Stimulated activated naive CD8-positive, alpha-beta T cell treated with anti-CD3 and anti-CD28 coated beads, Interleukin-15, amount 100 ng/mL, for 72 hours (primary cell): ENCODE measurements around the gene XPNPEP2.

ENCODE experiments used
- ATAC-seq: fragments of 150-1000 bp; cut with Tn5 transposase; 2 replicates; pipeline ENCODE4 v1.10.0; 2021; ENCODE audit warnings: mild to moderate bottlenecking, moderate library complexity
- DNase-seq, 2 donors: peaks; one replicate each; pipeline ENCODE4 v3.0.0; 2021 to 2022
- H3K27ac Mint-ChIP-seq, 2 donors: one replicate each; pipeline ENCODE4 v1.8.0; 2022; ENCODE audit warnings: mild to moderate bottlenecking in 2 of 2, mixed read lengths in 2 of 2, moderate library complexity in 2 of 2
- H3K27me3 Mint-ChIP-seq: one replicate; pipeline ENCODE4 v1.8.0; 2022; ENCODE audit warnings: mixed read lengths
- H3K4me1 Mint-ChIP-seq: one replicate; pipeline ENCODE4 v1.8.0; 2022; ENCODE audit warnings: mild to moderate bottlenecking, mixed read lengths
- H3K4me3 Mint-ChIP-seq, 2 donors: one replicate each; pipeline ENCODE4 v1.8.0; 2022; ENCODE audit warnings: mild to moderate bottlenecking in 2 of 2, mixed read lengths in 2 of 2, moderate library complexity in 1 of 2
- H3K9me3 Mint-ChIP-seq, 2 donors: one replicate each; pipeline ENCODE4 v1.8.0; 2022; ENCODE audit warnings: mixed read lengths in 2 of 2

XPNPEP2 gene

GRCh38 chrX:129755779-129756650 is 17.2 kb downstream of the XPNPEP2 start:
- ATAC-seq (peak; percentile 68), DNase-seq (peak in 1 of 2 donors; percentile 36)
- Mint-ChIP-seq H3K27me3 (no peaks in the 10 kb centered on the region), H3K4me1 (peaks cover 73% of the 10 kb centered on the region), H3K27ac (peak overlapping the region; percentile 91 to 97), H3K4me3 (peak overlapping the region; percentile 71 to 81), H3K9me3 (no peaks in the 10 kb centered on the region)

- no peaks in the 10 kb centered on the region for H3K9me3 Mint-ChIP-seq
- peak overlapping the region; percentile 59 to 85 for H3K27ac Mint-ChIP-seq
- ATAC-seq, result peak; percentile 86
- peak in 1 of 2 donors; percentile 56 for DNase-seq
- peak overlapping the region; percentile 57 to 69 for H3K4me3 Mint-ChIP-seq
- peaks cover 63% of the 10 kb centered on the region for H3K4me1 Mint-ChIP-seq
- no peaks in the 10 kb centered on the region for H3K27me3 Mint-ChIP-seq
Observed at GRCh38 chrX:129759576-129760061, 20.8 kb downstream of the XPNPEP2 start.

DNA sequence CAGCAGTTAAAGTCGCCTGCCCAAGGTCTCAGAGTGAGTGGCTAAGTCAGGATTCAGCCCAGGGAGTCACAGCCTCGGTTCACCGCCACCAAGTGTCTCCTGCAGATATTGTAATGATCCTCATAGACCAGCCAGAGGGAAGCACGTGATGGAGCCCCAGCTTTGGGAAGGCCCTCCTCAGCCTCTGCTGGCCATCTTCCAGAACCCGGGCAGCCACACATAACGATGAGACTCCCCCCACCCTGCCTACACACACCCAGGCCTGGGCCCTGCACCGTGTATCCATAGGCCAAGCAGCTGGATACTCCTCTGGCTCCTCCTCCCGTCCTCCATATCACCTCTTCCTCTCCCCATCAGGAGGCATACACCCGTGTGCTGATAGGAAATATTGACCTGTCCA is 21.4 kb downstream of the XPNPEP2 start:
- ATAC-seq (peak; percentile 10), DNase-seq (no peak)
- peak overlapping the region; percentile 39 to 85 for H3K27ac Mint-ChIP-seq
- no peaks in the 10 kb centered on the region for H3K27me3 Mint-ChIP-seq
- H3K4me1 Mint-ChIP-seq, result peaks cover 58% of the 10 kb centered on the region
- H3K4me3 Mint-ChIP-seq, result peak overlapping the region; percentile 57 to 69
- no peaks in the 10 kb centered on the region for H3K9me3 Mint-ChIP-seq

GRCh38 chrX:129760981-129761380 is 22.2 kb downstream of the XPNPEP2 start:
- H3K4me1 Mint-ChIP-seq, result peaks cover 52% of the 10 kb centered on the region
- ATAC-seq (no peak), DNase-seq (no peak)
- no peak overlapping the region for H3K4me3 Mint-ChIP-seq
- H3K27me3 Mint-ChIP-seq, result no peaks in the 10 kb centered on the region
- no peaks in the 10 kb centered on the region for H3K9me3 Mint-ChIP-seq
- H3K27ac Mint-ChIP-seq, result no peak overlapping the region

GRCh38 chrX:129761596-129761995 is 22.8 kb downstream of the XPNPEP2 start:
- peaks cover 45% of the 10 kb centered on the region for H3K4me1 Mint-ChIP-seq
- H3K4me3 Mint-ChIP-seq, result no peak overlapping the region
- ATAC-seq (no peak), DNase-seq (no peak)
- no peaks in the 10 kb centered on the region for H3K9me3 Mint-ChIP-seq
- no peak overlapping the region for H3K27ac Mint-ChIP-seq
- H3K27me3 Mint-ChIP-seq, result no peaks in the 10 kb centered on the region

DNA sequence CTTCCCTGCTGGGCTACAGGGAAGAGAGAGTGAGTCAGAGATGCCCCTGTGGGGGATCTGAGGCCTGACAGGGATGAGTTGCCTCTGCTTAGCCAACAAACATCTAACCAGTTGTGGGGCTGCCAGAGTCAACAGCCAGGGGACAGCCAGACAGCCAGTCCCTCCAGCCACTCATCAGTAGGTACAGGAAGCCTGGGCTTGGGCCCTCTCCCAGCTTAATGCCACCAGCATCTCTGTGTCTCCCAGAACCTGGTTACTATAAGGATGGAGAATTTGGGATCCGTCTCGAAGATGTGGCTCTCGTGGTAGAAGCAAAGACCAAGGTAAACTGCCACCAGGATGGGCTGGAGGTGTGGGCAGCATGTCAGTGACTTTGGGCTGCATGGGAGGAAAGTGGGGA is 23.7 kb downstream of the XPNPEP2 start:
- peaks cover 42% of the 10 kb centered on the region for H3K4me1 Mint-ChIP-seq
- DNase-seq (no peak), ATAC-seq (no peak)
- no peak overlapping the region for H3K27ac Mint-ChIP-seq
- no peak overlapping the region for H3K4me3 Mint-ChIP-seq
- H3K9me3 Mint-ChIP-seq, result no peaks in the 10 kb centered on the region
- no peaks in the 10 kb centered on the region for H3K27me3 Mint-ChIP-seq

- Mint-ChIP-seq H3K4me3 (no peak overlapping the region), H3K4me1 (peaks cover 42% of the 10 kb centered on the region), H3K27ac (no peak overlapping the region), H3K9me3 (no peaks in the 10 kb centered on the region), H3K27me3 (no peaks in the 10 kb centered on the region)
- no peak for DNase-seq
- ATAC-seq, result no peak
Observed at GRCh38 chrX:129763666-129764065, 24.9 kb downstream of the XPNPEP2 start.

- DNase-seq, result no peak
Observed at GRCh38 chrX:129768186-129768585, 29.4 kb downstream of the XPNPEP2 start.

DNA sequence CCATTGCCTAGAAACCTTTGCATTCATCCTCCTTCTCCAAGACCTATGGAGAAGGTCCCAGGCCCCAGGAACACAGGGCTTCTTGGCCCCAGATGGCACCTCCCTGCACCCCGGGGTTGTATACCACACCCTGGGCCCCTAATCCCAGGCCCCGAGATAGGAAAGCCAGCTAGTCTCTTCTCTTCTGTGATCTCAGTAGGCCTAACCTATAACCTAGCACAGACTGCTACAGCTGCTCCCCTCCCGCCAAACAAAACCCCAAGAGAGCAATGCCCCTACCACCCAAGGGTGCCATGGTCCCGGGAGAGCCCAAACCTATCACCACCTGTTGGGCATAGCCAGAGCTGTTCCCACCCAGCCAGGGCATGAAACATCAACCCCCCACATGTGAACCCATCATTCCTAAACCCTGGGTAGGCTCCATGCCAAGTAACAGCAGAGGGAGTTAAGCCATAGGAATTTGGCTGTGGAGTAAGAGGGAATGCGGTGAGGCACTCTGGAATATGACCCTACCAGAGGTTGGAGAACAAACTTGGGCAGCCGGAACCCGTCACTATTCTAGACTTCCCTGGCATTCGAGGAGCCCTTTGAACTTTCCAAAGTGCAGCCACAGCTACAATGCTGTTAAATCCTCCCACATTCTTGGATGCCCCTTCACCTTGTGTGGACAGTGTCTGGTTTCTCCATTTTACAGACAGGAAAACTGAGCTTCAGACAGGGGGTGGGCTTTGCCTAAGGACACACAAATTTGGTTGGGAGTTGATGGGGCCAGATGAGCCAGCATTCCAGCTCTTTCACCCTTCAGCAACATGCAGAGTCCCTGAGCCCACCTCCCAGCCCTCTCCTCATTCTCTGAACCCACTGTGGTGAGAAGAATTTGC is 30.0 kb downstream of the XPNPEP2 start:
- H3K4me3 Mint-ChIP-seq, result peak overlapping the region; percentile 68 to 69
- peaks cover 62% of the 10 kb centered on the region for H3K4me1 Mint-ChIP-seq
- no peaks in the 10 kb centered on the region for H3K9me3 Mint-ChIP-seq
- DNase-seq (no peak), ATAC-seq (no peak)
- no peaks in the 10 kb centered on the region for H3K27me3 Mint-ChIP-seq
- H3K27ac Mint-ChIP-seq, result peak overlapping the region; percentile 48 to 92

More at GRCh38 chrX:129768186-129768585, 29.4 kb downstream of the XPNPEP2 start:
- Mint-ChIP-seq H3K4me3 (no peak overlapping the region), H3K27ac (no peak overlapping the region), H3K9me3 (no peaks in the 10 kb centered on the region), H3K27me3 (no peaks in the 10 kb centered on the region), H3K4me1 (peaks cover 56% of the 10 kb centered on the region)
- ATAC-seq, result no peak

GRCh38 chrX:129769467-129770154 is 30.8 kb downstream of the XPNPEP2 start:
- Mint-ChIP-seq H3K27me3 (no peaks in the 10 kb centered on the region), H3K4me3 (peak overlapping the region; percentile 68 to 69), H3K9me3 (no peaks in the 10 kb centered on the region), H3K4me1 (peaks cover 70% of the 10 kb centered on the region), H3K27ac (peak overlapping the region; percentile 42 to 92)
- peak in 1 of 2 donors; percentile 73 for DNase-seq
- ATAC-seq, result peak; percentile 87

DNA sequence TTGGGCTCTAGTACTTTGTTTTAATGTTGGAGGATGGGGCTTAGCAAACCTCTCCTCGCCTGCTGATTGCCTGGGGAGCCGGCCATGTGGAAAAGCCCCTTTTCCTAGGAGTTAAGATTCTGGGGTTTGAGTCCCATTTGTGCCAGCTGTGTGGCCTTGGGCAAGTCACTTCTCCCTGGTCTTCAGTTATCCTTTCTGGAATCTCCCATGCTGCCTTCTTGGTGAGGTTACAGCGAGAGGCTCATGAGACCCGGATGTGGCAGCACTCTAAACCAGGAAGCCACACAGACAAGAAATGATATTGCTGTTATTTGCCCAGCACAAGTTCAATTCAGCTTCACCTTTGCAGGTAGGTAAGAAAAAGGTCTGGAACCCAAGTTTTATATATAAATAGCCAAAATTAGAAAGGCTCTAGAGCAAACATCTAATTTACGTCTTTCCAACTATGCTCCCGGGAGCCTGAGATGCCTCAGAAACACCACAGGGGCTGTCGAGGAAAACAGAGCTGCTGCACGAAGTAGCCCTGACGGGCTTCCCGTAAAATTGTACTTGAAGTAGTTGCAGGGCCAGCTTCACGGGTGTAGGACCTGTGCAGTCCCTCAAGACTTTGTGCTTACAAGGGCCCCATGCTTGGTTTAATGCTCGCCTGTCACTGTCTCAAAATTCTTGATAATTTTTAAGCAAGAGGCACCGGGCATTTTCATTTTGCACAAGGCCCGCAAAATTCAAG is 32.7 kb downstream of the XPNPEP2 start:
- peak overlapping the region; percentile 37 to 71 for H3K4me3 Mint-ChIP-seq
- ATAC-seq, result no peak

DNA sequence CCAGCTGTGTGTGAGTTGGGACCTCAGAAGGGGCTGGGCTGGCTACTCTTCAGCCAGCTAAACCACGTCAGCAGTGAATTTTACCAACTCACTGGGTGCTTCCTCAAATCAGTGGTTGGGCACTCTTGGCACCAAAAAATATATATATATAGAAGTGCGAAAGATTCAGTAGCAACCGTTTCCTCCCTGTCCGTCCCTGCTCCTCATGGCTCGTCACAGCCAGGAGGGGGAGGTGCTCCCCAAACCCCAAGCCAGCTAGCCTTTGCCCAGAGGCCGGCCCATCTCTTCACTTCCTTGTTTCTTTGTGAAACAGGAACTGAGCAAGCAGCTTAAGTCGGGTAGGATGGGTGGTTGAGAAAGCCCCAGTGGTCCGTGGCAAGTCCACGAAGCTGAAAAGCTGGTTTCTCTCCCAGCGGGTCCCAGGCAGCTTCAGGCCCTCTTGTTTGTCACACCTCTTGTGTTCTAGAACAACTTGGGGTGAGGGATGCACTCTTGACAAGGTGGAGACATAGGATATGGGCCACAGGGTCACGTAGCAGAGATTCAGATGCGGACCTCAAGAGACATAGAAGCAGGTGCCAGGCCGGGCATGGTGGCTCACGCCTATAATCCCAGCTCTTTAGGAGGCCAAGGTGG is 34.1 kb downstream of the XPNPEP2 start:
- peak overlapping the region; percentile 71 to 75 for H3K4me3 Mint-ChIP-seq
- DNase-seq (peak in 1 of 2 donors; percentile 63), ATAC-seq (peak; percentile 49)
- H3K27me3 Mint-ChIP-seq, result no peaks in the 10 kb centered on the region
- H3K27ac Mint-ChIP-seq, result peak overlapping the region; percentile 73 to 96
- peaks cover 86% of the 10 kb centered on the region for H3K4me1 Mint-ChIP-seq
- H3K9me3 Mint-ChIP-seq, result no peaks in the 10 kb centered on the region

More for the DNA sequence above, 32.7 kb downstream of the XPNPEP2 start:
- DNase-seq, result peak in 1 of 2 donors; percentile 32
- Mint-ChIP-seq H3K9me3 (no peaks in the 10 kb centered on the region), H3K4me1 (peaks cover 81% of the 10 kb centered on the region), H3K27me3 (no peaks in the 10 kb centered on the region), H3K27ac (peak overlapping the region; percentile 89)

DNA sequence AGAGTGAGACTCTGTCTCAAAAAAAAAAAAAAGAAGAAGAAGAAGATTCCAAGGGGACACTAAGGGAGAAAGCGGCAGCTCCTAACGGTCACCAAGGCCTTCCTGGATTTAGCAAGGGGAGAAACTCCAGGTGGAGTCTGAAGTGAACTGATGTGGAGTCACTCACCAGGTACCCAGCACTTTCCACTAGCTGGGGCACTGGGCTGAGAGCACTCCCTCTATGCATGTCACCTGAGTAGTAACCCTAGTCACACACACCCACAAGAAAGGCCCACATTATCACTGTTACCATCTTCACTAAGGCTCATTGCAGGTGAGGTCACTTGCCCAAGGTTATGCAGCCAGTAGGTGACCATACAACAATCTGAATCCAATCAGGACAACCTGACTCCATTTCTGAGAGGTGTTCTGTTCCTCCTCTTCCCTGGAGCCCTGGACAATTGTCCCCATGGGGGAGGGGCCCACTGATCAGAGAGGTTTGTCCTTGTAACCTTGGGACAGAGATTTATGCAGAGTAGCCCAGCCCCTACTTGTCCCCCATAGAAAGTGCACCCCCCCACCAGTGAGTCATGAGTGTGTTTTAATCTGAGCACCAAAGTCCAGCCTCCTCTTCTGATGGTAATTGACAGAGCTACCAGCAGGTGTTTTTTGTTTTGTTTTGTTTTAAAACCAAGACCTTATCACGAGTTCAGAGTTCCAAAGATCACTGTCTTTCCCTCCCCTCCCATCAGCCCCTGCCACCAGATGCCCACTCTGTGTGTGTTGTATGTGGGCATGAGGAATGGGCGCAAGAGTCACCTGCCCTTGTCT is 35.1 kb downstream of the XPNPEP2 start:
- Mint-ChIP-seq H3K4me1 (peaks cover 82% of the 10 kb centered on the region), H3K27me3 (no peaks in the 10 kb centered on the region), H3K4me3 (peak overlapping the region; percentile 71 to 75), H3K27ac (peak overlapping the region; percentile 87 to 96), H3K9me3 (no peaks in the 10 kb centered on the region)
- DNase-seq (peak in 1 of 2 donors; percentile 23), ATAC-seq (peak; percentile 24)
